ENCODE measurements around the gene SULT1C4.

GRCh38 chr2:108363908-108364225, 13.9 kb upstream of the SULT1C4 start:
- TF ChIP-seq, protein P1, sequence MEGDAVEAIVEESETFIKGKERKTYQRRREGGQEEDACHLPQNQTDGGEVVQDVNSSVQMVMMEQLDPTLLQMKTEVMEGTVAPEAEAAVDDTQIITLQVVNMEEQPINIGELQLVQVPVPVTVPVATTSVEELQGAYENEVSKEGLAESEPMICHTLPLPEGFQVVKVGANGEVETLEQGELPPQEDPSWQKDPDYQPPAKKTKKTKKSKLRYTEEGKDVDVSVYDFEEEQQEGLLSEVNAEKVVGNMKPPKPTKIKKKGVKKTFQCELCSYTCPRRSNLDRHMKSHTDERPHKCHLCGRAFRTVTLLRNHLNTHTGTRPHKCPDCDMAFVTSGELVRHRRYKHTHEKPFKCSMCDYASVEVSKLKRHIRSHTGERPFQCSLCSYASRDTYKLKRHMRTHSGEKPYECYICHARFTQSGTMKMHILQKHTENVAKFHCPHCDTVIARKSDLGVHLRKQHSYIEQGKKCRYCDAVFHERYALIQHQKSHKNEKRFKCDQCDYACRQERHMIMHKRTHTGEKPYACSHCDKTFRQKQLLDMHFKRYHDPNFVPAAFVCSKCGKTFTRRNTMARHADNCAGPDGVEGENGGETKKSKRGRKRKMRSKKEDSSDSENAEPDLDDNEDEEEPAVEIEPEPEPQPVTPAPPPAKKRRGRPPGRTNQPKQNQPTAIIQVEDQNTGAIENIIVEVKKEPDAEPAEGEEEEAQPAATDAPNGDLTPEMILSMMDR (IDR thresholded peaks at IDR 0.05): no peak
- TF ChIP-seq POLR2A (IDR thresholded peaks at IDR 0.05): no peak

Data from breast epithelium (tissue), 3 donors.